Measurements from ENCODE around the gene NFYB.
A peak's percentile ranks its signal among the peaks of the same experiment; 100 is the strongest.

Gene NFYB

DNA sequence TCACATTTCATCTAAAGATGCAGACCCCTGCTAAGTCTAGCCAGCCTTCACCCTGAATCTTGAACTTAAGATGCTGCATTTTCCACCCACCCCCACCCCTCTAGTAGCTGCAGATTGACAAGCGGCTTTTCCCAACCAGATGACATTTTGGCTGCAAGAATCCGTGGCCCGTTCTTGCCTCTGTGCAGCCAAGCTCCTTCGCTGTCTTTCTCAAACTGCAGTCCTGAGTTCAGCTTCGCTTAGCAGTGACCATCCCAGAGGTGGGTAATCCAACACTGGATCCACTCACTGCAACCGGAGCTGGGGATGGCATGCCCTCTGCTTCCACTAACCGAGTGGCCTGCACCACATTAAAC, 765 bp upstream of the NFYB start:
- no peak for DNase-seq (ENCODE audit: low read depth, low spot score)
- TF ChIP-seq, protein P1, sequence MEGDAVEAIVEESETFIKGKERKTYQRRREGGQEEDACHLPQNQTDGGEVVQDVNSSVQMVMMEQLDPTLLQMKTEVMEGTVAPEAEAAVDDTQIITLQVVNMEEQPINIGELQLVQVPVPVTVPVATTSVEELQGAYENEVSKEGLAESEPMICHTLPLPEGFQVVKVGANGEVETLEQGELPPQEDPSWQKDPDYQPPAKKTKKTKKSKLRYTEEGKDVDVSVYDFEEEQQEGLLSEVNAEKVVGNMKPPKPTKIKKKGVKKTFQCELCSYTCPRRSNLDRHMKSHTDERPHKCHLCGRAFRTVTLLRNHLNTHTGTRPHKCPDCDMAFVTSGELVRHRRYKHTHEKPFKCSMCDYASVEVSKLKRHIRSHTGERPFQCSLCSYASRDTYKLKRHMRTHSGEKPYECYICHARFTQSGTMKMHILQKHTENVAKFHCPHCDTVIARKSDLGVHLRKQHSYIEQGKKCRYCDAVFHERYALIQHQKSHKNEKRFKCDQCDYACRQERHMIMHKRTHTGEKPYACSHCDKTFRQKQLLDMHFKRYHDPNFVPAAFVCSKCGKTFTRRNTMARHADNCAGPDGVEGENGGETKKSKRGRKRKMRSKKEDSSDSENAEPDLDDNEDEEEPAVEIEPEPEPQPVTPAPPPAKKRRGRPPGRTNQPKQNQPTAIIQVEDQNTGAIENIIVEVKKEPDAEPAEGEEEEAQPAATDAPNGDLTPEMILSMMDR (IDR thresholded peaks at IDR 0.05; ENCODE audit: insufficient read depth, low read length, missing control alignments) = no peak
- H3K4me3 ChIP-seq (ENCODE audit: low read depth, low read length) = peak overlapping the region; percentile 53
- POLR2A ChIA-PET = interaction anchor here (0.5 to 1.9 kb wide), 4 partner anchors 13 to 149 kb away, joined by 3 to 6 read pairs (median 5); no protein-coding TSS in a partner anchor
- CTCF ChIA-PET = interaction anchor here (1.0 to 1.9 kb wide), 2 partner anchors 30 to 32 kb away, joined by 3 to 5 read pairs; no protein-coding TSS in a partner anchor

DNA sequence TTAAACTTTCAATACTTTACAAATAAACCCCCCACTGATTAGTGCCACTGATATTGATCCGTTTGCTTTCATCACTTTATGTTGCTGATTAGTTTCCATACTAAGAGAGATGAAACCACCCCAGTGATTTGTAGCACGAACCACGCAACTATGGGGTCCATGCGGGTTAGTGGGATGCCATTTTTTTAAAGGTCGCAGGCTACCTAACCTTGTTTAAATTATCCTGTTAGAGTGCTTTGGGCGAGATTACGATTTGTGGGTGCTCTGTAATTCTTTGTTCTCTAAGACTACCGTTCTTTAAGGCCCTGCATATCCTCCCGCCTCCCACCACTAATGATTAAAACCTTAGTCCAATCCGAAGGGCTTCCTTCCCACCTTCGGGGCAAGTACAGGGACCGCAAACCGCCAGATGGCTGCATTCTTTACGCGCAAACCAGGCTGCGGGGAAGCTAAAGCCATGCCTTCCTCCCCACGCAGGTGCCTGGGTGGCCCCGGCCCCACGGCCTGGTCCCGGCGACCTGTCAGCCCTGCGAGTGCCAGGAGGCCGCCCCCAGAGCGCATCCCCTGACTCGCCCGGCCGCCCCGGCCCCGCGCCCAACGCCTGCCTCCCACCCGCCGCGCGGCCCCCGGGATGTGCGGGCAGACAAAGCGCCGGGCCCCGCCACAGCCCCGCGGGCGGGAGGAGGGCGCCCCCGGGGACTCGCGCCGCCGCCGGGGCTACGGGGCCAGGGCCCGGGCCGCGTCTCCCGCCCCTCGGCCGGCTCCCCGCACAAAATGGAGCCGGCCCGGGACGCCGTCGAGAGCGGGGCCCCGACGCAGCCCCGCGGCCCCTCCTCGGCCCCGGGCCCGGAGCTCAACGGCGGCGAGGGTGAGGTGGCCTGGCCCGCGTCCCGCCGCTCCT, 759 bp downstream of the NFYB start:
- DNase-seq (ENCODE audit: low read depth, low spot score) = no peak
- ChIA-PET POLR2A (interaction anchor here (0.5 to 1.9 kb wide), 9 partner anchors 9 to 180 kb away, joined by 3 to 10 read pairs (median 3); partner anchors contain the start of gene GLT8D2), CTCF (interaction anchor here (1.6 to 1.9 kb wide), 2 partner anchors 28 to 40 kb away, joined by 3 to 5 read pairs; no protein-coding TSS in a partner anchor)
- peak overlapping the region; percentile 86 for H3K4me3 ChIP-seq (ENCODE audit: low read depth, low read length)
- TF ChIP-seq, protein P1 (IDR thresholded peaks at IDR 0.05; ENCODE audit: insufficient read depth, low read length, missing control alignments) = no peak

DNA sequence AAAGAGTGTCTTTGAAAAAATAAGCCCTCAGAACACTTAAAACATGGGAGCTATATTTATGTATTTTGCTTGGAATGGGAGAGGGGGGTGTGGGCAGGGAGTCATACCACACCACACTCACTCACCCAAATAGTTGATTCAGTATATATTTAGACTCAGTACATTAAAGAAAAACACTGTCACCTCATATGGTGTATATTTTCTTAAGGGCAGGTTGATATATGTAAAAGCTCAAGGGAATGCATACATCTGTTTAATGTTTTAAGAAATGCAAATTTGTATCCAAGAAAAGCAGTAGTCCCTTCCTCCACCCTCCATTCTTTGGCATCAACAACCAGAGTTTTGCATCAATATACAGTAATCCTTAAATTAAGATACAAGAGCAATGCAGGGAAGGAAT, 1.4 kb downstream of the NFYB start:
- TF ChIP-seq, protein P1 (IDR thresholded peaks at IDR 0.05; ENCODE audit: insufficient read depth, low read length, missing control alignments) = no peak
- CTCF ChIA-PET = no interaction called here
- peak overlapping the region; percentile 86 for H3K4me3 ChIP-seq (ENCODE audit: low read depth, low read length)
- DNase-seq (ENCODE audit: low read depth, low spot score) = no peak
- POLR2A ChIA-PET = interaction anchor here (0.5 kb wide), 1 partner anchor 29 kb away, joined by 3 read pairs; no protein-coding TSS in a partner anchor

DNA sequence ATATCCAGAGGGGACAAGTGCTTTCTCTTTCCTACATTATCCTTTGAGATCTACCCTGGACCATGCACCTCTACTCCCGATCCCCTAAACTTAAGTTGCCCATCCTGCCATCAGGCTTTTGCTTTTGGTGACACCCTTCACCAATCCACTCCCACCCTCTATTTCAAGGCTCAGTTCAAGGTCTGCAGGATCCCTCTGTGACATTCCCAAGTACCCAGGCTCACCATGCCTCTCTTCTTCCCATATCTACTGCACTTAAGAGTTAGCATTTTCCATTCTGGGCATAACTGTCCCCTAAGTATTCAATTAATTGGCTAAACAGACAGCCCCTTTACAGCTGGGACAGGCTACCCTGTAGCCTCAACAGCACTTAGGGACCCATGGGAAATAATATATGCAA, 3.1 kb downstream of the NFYB start:
- CTCF ChIA-PET = interaction anchor here (1.1 to 1.7 kb wide), 2 partner anchors 25 to 77 kb away, joined by 4 read pairs; no protein-coding TSS in a partner anchor

DNA sequence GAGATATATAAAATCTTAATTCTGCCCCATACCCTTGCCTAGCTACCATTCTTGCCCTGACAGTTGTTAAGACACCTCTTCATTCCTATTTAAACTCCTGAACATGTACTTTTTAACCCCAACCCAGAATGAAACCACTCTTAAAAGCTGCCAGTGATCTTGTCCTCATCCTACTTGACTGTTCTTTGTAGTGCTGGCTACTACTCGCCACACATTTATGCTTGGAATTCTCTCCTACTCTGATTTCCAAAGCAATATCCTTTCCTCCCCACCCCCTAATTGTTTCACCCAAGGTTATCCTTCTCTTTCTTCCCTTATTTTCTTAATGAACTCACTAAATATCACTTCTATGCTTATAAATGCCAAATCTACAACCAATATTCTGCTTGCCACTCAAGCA, 4.1 kb downstream of the NFYB start:
- no peak overlapping the region; the same call in 1 of the 2 replicates for H3K4me3 ChIP-seq (ENCODE audit: low read depth, low read length)
- TF ChIP-seq, protein P1 (IDR thresholded peaks at IDR 0.05; ENCODE audit: insufficient read depth, low read length, missing control alignments) = no peak
- no peak for DNase-seq (ENCODE audit: low read depth, low spot score)
- CTCF ChIA-PET = interaction anchor here (1.0 to 1.7 kb wide), 4 partner anchors 11 to 76 kb away, joined by 3 to 4 read pairs (median 3); no protein-coding TSS in a partner anchor
- POLR2A ChIA-PET = interaction anchor here (0.6 to 1.2 kb wide), 2 partner anchors 45 to 70 kb away, joined by 3 read pairs; no protein-coding TSS in a partner anchor

More for the DNA sequence above, 3.1 kb downstream of the NFYB start:
- TF ChIP-seq, protein P1 (IDR thresholded peaks at IDR 0.05; ENCODE audit: insufficient read depth, low read length, missing control alignments) = no peak
- no peak for DNase-seq (ENCODE audit: low read depth, low spot score)
- H3K4me3 ChIP-seq (ENCODE audit: low read depth, low read length) = peak overlapping the region; percentile 31
- POLR2A ChIA-PET = no interaction called here

DNA sequence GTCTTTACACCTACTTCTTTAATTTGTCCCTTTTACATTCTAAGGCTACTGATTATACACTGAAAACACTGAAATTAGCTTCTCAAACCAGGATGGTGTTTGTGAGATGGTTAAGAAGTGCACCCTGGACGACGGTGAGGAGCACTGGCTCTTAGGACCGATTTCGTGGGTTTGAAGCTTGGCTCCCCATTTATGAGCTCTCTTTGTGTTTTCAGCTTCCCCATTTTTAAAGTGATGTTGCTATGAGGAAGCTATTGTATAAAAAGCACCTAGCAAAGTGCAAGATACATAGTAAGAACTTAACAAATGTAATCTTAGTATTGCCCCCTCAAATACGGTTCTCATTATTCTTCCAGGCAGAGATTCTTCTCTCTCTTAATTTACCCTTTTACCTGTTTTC, 4.7 kb downstream of the NFYB start:
- H3K4me3 ChIP-seq (ENCODE audit: low read depth, low read length) = no peak overlapping the region
- POLR2A ChIA-PET = interaction anchor here (0.6 to 1.2 kb wide), 2 partner anchors 45 to 69 kb away, joined by 3 read pairs; no protein-coding TSS in a partner anchor
- CTCF ChIA-PET = interaction anchor here (1.0 to 1.7 kb wide), 4 partner anchors 11 to 75 kb away, joined by 3 to 4 read pairs (median 3); no protein-coding TSS in a partner anchor
- DNase-seq (ENCODE audit: low read depth, low spot score) = no peak
- TF ChIP-seq, protein P1 (IDR thresholded peaks at IDR 0.05; ENCODE audit: insufficient read depth, low read length, missing control alignments) = no peak
